C1 segment of cervical spinal cord (tissue), 14 donors: ENCODE measurements around the gene ROR1.

Experiments used
- DNase-seq, 14 donors: peaks; one replicate each; lab custom pipeline; 2025; lab: John Stamatoyannopoulos, UW

The ROR1 gene

GRCh38 chr1:63967901-63968300 lies 194.1 kb downstream of the ROR1 start:
- DNase-seq = no peak

DNA sequence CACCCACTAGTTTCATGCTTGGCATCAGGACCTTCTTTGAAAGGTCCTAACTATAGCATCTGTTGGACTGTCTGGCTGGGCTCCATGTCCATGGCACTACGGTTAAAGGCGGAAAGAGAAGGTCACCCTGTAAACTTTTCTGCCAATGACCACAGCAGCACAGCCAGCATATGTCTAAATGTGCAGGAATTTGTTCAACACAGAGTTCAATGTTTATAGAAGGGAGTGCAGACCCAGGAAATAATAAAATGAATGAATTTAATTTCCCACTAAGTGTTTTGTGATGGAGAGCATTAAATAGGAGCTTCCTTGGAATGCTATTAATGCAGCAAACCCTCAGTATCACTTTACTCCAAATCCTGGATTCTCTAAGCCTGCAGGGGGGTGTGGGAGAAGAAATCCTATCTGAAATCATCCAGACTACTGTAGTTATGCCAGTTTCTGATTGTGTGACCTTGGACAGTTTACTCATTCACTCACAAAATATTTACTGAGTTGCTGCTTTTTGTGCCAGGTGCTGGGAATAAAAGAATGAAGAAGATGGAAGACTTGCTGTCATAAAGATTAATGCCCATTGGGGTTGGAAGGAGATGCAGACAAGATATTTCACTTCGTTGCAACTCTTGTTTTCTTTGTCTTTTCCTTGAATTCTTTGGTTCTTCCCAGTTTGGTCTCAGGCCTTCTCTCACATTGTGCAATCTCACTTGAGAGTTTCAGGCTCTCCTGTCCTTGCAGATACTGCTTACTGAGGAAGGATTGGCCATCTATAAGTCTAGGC lies 195.0 kb downstream of the ROR1 start:
- DNase-seq = no peak

DNA sequence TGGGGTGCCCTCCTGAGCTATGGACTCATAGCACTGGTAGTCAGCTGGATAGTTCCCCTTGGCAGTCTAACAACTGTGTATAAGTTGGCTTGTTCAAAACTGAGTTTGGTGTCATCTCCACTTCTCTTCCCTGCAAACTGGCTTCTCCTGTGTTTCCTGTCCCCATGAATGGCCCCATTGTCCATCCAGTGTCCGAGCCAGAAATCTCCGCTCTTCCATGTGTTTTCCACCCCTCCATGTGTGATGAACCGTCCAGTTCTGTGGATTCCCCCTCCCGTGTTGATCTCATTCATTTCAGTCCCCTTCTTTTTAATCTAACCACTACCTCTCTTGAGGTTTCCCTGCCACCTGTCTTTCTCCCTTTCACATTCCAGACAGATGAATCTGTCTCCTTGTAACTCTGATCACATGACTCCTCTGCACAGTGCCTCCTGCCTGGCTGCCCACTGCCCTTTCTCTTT lies 195.7 kb downstream of the ROR1 start:
- DNase-seq = peak in 2 of 14 donors; percentile 1 to 6

GRCh38 chr1:63971557-63971956 lies 197.7 kb downstream of the ROR1 start:
- no peak for DNase-seq

DNA sequence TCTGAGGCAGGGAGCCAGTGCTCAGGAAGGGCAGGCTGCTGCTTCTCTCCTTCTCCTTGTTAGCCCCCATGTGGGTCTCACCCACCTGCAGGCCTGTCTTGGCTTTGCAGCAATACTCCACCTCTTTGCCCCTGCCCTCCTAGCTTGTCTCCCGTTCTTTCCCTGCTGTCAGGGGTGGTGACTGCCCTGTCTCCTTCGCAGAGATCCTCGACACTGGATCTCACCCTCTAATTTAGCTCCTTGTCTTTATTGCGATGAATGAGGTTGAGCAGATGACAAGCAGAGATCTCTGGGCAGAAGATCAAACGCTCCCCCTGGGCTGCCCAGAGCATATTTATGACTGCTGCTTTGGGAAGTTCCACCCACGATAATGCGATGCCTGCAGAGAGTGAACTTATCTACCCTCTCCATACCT lies 199.2 kb downstream of the ROR1 start:
- DNase-seq = no peak

GRCh38 chr1:63974966-63975365 lies 201.1 kb downstream of the ROR1 start:
- no peak for DNase-seq

DNA sequence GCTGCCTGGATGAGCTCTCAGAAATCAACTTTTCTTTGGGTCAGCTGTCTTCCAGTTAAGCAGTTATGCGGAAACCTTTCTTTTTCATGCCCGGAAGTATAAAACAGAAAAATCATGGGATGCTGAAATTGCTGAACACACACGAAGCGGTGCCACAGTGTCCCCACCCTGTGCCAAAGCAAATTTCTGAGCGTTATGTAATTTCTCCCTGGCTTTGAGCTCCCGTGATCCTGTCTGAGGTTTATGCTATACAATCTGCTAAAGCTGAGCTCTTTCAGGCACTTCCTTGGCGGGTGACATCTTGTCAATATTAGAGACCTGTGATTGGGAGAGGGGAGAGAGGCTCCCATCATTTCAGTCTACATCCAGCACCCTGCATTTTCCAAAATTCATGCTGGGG lies 201.7 kb downstream of the ROR1 start:
- DNase-seq = peak in 1 of 14 donors; percentile 43

GRCh38 chr1:63976006-63976405 lies 202.2 kb downstream of the ROR1 start:
- DNase-seq = no peak

DNA sequence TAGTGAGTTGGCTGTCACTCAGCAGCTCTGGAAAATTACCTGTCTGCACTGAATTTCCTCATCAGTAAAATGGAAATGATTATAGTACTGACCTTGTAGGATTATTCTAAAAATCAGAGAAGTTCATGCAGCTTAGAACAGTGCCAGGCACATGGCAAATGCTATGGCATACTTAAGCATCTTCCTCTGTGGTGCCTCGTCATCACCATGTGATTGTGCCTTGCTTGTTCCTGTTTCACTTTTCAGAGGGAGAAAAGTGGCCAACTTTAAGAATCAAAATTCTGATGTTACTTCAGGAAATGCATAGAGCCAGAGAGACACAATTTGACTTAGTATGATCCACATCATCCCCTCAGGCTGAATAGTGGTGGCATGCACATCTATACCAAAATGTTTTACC lies 203.6 kb downstream of the ROR1 start:
- no peak for DNase-seq

- no peak for DNase-seq
These were observed 207.1 kb downstream of the ROR1 start for GRCh38 chr1:63980740-63981407.

DNA sequence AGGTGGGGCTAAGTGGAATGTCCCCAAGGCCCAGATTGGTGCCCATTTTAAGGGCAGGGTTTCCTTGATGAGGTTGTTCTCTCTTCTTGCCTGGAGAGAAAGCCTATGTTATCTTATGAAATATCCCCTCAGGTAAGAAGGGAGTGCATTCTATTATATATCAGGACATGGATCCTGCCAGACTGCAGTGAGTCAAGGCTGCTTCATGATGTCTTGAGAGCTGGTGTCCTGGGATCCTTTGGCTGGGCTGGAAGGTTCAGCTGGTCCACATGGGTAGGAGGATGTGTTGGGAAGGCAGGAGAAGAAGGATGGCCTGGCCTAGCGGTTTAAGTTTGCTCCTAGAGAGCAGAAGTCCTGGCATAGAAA lies 207.6 kb downstream of the ROR1 start:
- no peak for DNase-seq

GRCh38 chr1:63982201-63982600 lies 208.4 kb downstream of the ROR1 start:
- no peak for DNase-seq

DNA sequence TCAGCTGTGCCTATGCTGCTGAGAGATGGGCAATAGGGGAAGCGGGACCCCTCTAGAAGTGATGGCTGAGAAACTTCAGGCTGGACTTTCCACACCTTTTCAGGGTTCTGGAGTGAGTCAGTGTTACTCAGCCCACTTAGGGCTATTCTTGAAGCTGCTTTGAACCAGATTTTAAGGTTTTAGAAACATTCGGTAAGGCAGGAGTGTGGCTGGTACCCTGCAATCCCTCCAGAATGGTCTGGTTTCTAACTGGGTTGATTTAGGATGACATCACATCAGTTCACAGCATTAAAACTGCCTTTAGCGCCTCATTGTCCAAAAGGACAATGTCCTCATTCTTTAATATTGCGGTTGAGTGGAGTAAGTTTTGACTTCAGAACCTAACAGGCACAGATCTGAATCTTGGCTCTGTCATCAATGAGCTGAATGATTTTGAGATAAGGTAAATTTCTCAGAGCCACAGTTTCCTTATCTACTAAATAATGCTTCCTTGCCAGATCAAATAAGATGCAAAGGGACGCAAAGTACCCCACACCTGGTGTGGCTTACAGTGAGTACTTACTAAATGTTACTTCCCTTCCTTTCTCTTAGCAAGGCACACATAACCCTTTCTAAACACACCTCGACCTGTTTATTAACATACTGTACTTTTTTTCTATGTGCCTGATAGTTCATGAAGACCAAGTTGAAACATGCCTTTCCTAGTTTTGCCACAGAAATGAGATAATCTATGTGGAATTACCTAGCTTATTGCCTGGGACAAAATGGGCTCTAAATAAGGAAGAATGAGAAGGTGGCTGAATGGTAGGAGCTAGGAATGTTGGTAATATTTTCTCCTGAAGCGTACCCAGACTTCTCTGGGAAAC lies 209.8 kb downstream of the ROR1 start:
- no peak for DNase-seq

DNA sequence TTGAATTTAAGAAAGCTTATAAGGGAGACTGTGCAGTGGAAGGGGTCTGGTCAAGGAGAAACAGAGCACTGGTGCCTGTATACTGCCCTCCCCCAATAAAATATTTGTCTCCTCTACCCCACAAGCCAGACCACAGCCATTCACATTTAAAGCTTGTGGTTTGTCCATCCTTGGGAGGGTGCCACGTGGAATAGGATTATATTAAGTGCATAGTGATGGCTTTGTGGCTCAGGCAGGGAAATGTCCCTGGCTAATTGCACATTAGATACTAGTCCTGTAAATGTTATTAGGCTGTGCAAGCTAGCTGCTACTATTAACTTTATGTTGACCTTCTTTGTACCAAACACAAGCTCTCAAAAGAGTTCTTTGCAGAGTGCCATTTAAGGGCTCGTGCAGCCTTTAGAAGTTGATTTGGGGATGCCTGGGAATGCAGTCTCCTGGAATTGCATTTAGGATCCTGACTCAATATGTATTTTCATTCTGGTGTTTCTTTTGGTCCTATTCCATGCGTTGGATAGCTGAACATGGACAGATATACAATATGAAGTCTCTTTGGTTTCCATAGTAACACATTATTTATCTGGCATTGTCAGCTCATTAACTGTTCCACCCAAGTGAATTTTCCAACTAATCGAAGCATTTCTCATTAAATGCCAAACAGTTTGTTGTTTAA lies 210.6 kb downstream of the ROR1 start:
- no peak for DNase-seq

GRCh38 chr1:63984930-63985290 lies 211.1 kb downstream of the ROR1 start:
- no peak for DNase-seq

- no peak for DNase-seq
These were observed 213.3 kb downstream of the ROR1 start for GRCh38 chr1:63987014-63987627.

DNA sequence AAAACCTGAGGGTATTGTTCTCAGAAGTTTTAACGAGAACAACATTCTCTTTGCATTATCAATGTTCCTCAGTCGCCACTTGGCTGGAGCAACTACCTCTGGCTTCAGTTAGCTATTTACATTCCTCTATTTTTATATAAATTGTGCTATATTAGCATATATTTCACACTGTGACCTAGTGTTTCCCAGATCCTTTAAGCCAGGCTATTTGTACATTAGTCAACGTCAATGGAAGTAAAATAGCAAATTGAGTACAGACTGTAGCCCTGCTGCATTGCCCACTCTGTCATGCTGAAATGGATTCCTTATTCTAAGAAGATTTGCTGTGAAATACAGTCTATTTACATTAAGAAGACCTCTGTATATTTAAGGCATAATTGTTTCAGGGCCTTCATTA lies 213.8 kb downstream of the ROR1 start:
- no peak for DNase-seq

GRCh38 chr1:63988941-63989340 lies 215.1 kb downstream of the ROR1 start:
- DNase-seq = no peak

- DNase-seq = no peak
These were observed 217.9 kb downstream of the ROR1 start for GRCh38 chr1:63991685-63992084.

DNA sequence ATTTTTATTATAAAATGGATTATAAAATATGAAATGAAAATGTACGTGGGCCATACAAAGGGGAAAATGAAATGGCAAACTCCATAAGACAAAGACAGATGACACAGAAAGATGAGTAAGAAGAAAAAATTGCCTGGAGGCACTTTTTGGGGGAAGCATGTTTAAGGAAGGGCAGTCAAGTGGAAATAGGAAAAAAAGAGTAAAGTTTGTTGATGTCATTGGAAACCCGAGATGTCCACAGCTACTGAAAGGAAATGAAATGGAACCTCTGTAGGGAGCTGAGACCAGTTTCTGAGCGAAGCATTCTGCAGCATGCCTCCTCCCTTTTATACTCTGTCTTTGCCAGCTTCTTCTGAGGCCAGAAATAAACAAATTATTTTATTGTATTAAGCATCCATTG lies 226.2 kb downstream of the ROR1 start:
- DNase-seq = no peak

DNA sequence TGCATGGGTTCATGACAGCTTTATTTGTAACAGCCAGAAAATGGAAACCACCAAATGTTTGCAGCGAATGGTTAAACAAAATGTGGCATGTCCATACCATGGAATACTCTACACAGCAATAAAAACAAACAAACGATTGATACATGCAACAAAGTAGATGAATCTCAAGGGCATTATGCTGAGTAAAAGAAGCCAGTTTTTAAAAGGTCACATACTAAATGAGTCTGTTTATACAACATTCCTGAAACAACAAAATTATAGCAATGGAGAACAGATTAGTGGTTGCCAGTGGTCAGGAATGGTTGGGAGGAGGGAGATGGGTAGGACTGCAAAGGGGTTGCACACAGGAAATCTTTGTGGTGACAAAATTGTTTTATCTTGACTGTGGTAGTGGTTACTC lies 227.2 kb downstream of the ROR1 start:
- DNase-seq = no peak
